OCI-LY3 (cell line): ENCODE measurements around the gene TMPRSS5.

Experiments used
- CTCF ChIP-seq: fragments of 200-600, 300-600 bp; sonication (generic); IDR thresholded peaks from 2 replicates; pipeline ENCODE4 v1.5.1; 2014; ENCODE audit warnings: antibody characterized with exemption, low read length, low read depth
- EZH2phosphoT487 ChIP-seq: fragments of 200-600 bp; shearing (Covaris generic); IDR thresholded peaks from 2 replicates; pipeline ENCODE4 v1.6.1; 2018; ENCODE audit warnings: antibody characterized with exemption, mixed run types, low read depth

- no peak for TF ChIP-seq CTCF
- TF ChIP-seq EZH2phosphoT487, result no peak
Observed at GRCh38 chr11:113752932-113753331, 46.8 kb upstream of the TMPRSS5 start.
